HepG2 (cell line): ENCODE data around the gene BMF. TPM values are rescaled to one million over a fixed set of nuclear protein-coding genes. Genes with fewer than 3 reads are reported as not detected.

Experiments
- ATAC-seq: fragments of 200-7000 bp; cut with Tn5 transposase; 3 replicates; pipeline ENCODE4 v1.9.1; 2020; ENCODE audit warnings: mild to moderate bottlenecking, moderate library complexity
- BruUV-seq: library from RNA; stranded (reverse); fragments of 400-500 nt; replicated peaks from 2 replicates; lab custom pipeline; 2021; lab: Mats Ljungman, UMichigan
- CTCF ChIA-PET: fragments of 300-600 bp; formaldehyde crosslinking; extraction: SDS; loops from one replicate; lab custom pipeline; 2021; ENCODE audit warnings: low total read pairs, inconsistent platforms, low intra/inter-chr PET ratio; lab: Yijun Ruan, JAX
- POLR2A ChIA-PET: fragments of 350-600 bp; sonication (Branson Sonifier 250); formaldehyde crosslinking; loops from one replicate; lab custom pipeline; 2020; ENCODE audit warnings: antibody characterized with exemption, inconsistent platforms; lab: Yijun Ruan, JAX
- DNase-seq: peaks from one replicate; pipeline ENCODE4 v3.0.0-alpha.2; 2015; ENCODE audit warnings: low spot score
- FAIRE-seq: peaks from 3 replicates; lab custom pipeline; 2011; peaks lifted over from hg19 to GRCh38; lab: Jason Lieb, UNC
- H2AFZ ChIP-seq: one replicate; pipeline ENCODE4 v1.6.1; 2011; ENCODE audit warnings: low read length, inconsistent platforms
- H3K27ac ChIP-seq: fragments of 300-600 bp; 3 replicates; pipeline ENCODE4 v1.8.0; 2011; ENCODE audit warnings: mixed run types, mild to moderate bottlenecking, mixed read lengths, low read length, inconsistent platforms; ENCODE audit not compliant: insufficient read depth; ENCODE audit errors: extremely low read length
- H3K27me3 ChIP-seq, 2 experiments: fragments of 200-600 bp in 1 of 2; 2 replicates in 1 of 2; 3 replicates in 1 of 2; pipeline versions ENCODE4 v1.6.0 to v1.8.0; 2011; ENCODE audit warnings: low read length in 2 of 2, mild to moderate bottlenecking in 2 of 2, moderate library complexity in 2 of 2, inconsistent platforms in 1 of 2; ENCODE audit not compliant: insufficient read depth in 2 of 2, control insufficient read depth in 1 of 2
- H3K36me3 ChIP-seq, 2 experiments: fragments of 200-600 bp in 1 of 2; replicated peaks in 1 of 2; 2 replicates in 1 of 2; 3 replicates in 1 of 2; pipeline versions ENCODE4 v1.5.1 to v1.8.0; 2011; ENCODE audit warnings: low read length in 2 of 2, inconsistent platforms in 1 of 2; ENCODE audit not compliant: insufficient read depth in 2 of 2, control insufficient read depth in 1 of 2
- H3K4me1 ChIP-seq: 2 replicates; pipeline ENCODE4 v1.5.1; 2012; ENCODE audit warnings: low read length, inconsistent platforms; ENCODE audit not compliant: insufficient read depth
- H3K4me2 ChIP-seq: 2 replicates; pipeline ENCODE4 v1.6.0; 2011; ENCODE audit warnings: low read depth, low read length, inconsistent platforms
- H3K4me3 ChIP-seq, 3 experiments: fragments of 200-600 bp in 1 of 3; sonication (generic), shearing (Covaris generic) in 1 of 3; replicated peaks in 1 of 3; 2 replicates each; pipeline ENCODE4 v1.5.1; 2011 to 2016; ENCODE audit warnings: low read length in 3 of 3, inconsistent platforms in 2 of 3, low read depth in 2 of 3, mild to moderate bottlenecking in 2 of 3, control low read depth in 1 of 3, mixed read lengths in 1 of 3; ENCODE audit not compliant: insufficient read depth in 1 of 3
- H3K79me2 ChIP-seq: one replicate; pipeline ENCODE4 v1.6.1; 2011; ENCODE audit warnings: low read length, inconsistent platforms; ENCODE audit not compliant: insufficient read depth
- H3K9ac ChIP-seq: 2 replicates; pipeline ENCODE4 v1.6.0; 2011; ENCODE audit warnings: mild to moderate bottlenecking, low read depth, low read length, inconsistent platforms; ENCODE audit not compliant: insufficient read depth
- H3K9me3 ChIP-seq: 2 replicates; pipeline ENCODE4 v1.5.1; 2012; ENCODE audit warnings: mild to moderate bottlenecking, low read length
- H4K20me1 ChIP-seq: 2 replicates; pipeline ENCODE4 v1.6.0; 2011; ENCODE audit warnings: inconsistent platforms, mild to moderate bottlenecking, low read length, moderate library complexity; ENCODE audit not compliant: insufficient read depth
- ELF3 ChIP-seq: IDR thresholded peaks from 2 replicates; pipeline ENCODE4 v1.6.1; 2016; ENCODE audit warnings: missing genetic modification reagents, missing compliant biosample characterization
- HOXA9 ChIP-seq: sonication (generic); formaldehyde crosslinking; IDR thresholded peaks from 2 replicates; pipeline ENCODE4 v1.8.1; 2022; ENCODE audit warnings: missing genetic modification reagents, mild to moderate bottlenecking, moderate library complexity, borderline replicate concordance
- SIN3A ChIP-seq: IDR thresholded peaks from 2 replicates; pipeline ENCODE4 v1.6.1; 2011; ENCODE audit warnings: low read depth, mild to moderate bottlenecking, control low read depth, low read length, borderline replicate concordance
- ZNF274 ChIP-seq: sonication (generic); formaldehyde crosslinking; IDR thresholded peaks from 2 replicates; pipeline ENCODE4 v1.5.1; 2020; ENCODE audit warnings: mild to moderate bottlenecking, missing genetic modification reagents
- ZNF550 ChIP-seq: sonication (generic); formaldehyde crosslinking; IDR thresholded peaks from 2 replicates; pipeline ENCODE4 v1.4.0; 2020; ENCODE audit warnings: mild to moderate bottlenecking, missing genetic modification reagents, borderline replicate concordance
- ZNF687 ChIP-seq: sonication (generic); formaldehyde crosslinking; IDR thresholded peaks from 2 replicates; pipeline ENCODE4 v1.5.1; 2020; ENCODE audit warnings: mild to moderate bottlenecking, missing genetic modification reagents, moderate library complexity
- WGBS: methylation state at CpG from one replicate; pipeline ENCODE4 v1.1.6; 2017; ENCODE audit warnings: low lambda C conversion rate; 5-methylcytosine and 5-hydroxymethylcytosine counted together
- in situ Hi-C: cut with HindIII; loops from 2 replicates; pipeline ENCODE4 v1.10.0; 2017; ENCODE audit warnings: low pct_unique_long_range_greater_than_20kb; ENCODE audit not compliant: extremely low pct_ligation_motif_present
- intact Hi-C: fragments of 100-400 bp; cut with micrococcal nuclease; formaldehyde crosslinking; loops from one replicate; pipeline ENCODE4 v1.10.0; 2022; ENCODE audit not compliant: unreplicated experiment
- polyA plus RNA-seq, 8 experiments: library from polyadenylated mRNA; depleted of rRNA in 3 of 8; stranded (reverse) in 7 of 8; unstranded in 1 of 8; fragments of >200 nt; fragmentation: Illumina TruSeq in 4 of 8; extraction: Trizol in 4 of 8; gene quantifications; 2 replicates each; pipeline versions ENCODE4 v1.2.1 to v1.2.3, GENCODE V29; 2011 to 2016; ENCODE audit warnings: low read depth in 4 of 8, missing spikeins in 1 of 8, mixed read lengths in 1 of 8; ENCODE audit not compliant: insufficient read depth in 1 of 8
- total RNA-seq, 5 experiments: library from RNA; depleted of rRNA; stranded (reverse); fragments of >200 nt; fragmentation: Illumina TruSeq; extraction: Trizol; gene quantifications; 2 replicates each; pipeline ENCODE4 v1.2.3, GENCODE V29; 2016; ENCODE audit warnings: low read depth in 1 of 5

Gene BMF
- total and polyA plus RNA-seq, 2 of the 13 experiments (the other 11 are each of a cell fraction or from before 2014, with no cell fraction given) = 8.7 to 15.9 TPM

- ChIA-PET CTCF (no interaction called here), POLR2A (interaction anchor here (2.3 kb wide), 1 partner anchor 26 kb away, joined by 7 read pairs; no protein-coding TSS in a partner anchor)
- FAIRE-seq (no peak), DNase-seq (no peak), ATAC-seq (no peak; the same call in 2 of the 3 replicates)
- in situ Hi-C loops = no loop called here
- H3K27me3 ChIP-seq = no peaks in the 10 kb centered on the region
- no peak overlapping the region for H2AFZ ChIP-seq
- no peak overlapping the region for H3K9ac ChIP-seq
- intact Hi-C loops = no loop called here
- H3K4me2 ChIP-seq = no peak overlapping the region
- no peaks in the 10 kb centered on the region for H3K9me3 ChIP-seq
- no peaks in the 10 kb centered on the region for H3K79me2 ChIP-seq
- H4K20me1 ChIP-seq = no peaks in the 10 kb centered on the region
- BruUV-seq = no TSS peak
- H3K4me3 ChIP-seq = no peak overlapping the region
- peaks cover 0 to 2% of the 10 kb centered on the region in 2 experiments; a peak in 1 of 5 replicates for H3K36me3 ChIP-seq
- WGBS = 81% methylated on average over 3 of the region's 6 CpGs
- TF ChIP-seq ZNF550 (no peak), ZNF274 (CRISPR knock-in tag) (no peak), ZNF687 (0 out of 2 replicates have a peak, but pooled peaks have one; percentile 2), ELF3 (CRISPR knock-in tag) (no peak), SIN3A (no peak), HOXA9 (CRISPR knock-in tag) (no peak)
- H3K27ac ChIP-seq = no peak overlapping the region
- peaks cover 15% of the 10 kb centered on the region for H3K4me1 ChIP-seq
These were observed 53.7 kb downstream of the BMF start for GRCh38 chr15:40054855-40055575.
